Measurements from ENCODE around the gene TTC39C. TPM values are rescaled to one million over a fixed set of nuclear protein-coding genes. Genes with fewer than 3 reads are reported as not detected.

Gene TTC39C
- total RNA-seq, 2 donors from 2014 or later, result 44.0 to 46.2 TPM

- Mint-ChIP-seq H3K36me3 (peaks cover 0 to 11% of the 10 kb centered on the region in 2 donors), H3K27ac (no peak overlapping the region), H3K9me3 (peaks cover 0 to 6% of the 10 kb centered on the region in 2 donors)
- DNase-seq (ENCODE audit: low spot score in 2 of 2) (no peak), ATAC-seq (no peak)
Observed at GRCh38 chr18:23983112-23983511, 31.4 kb upstream of the TTC39C start.

GRCh38 chr18:23986600-23987359 is 27.8 kb upstream of the TTC39C start:
- H3K36me3 Mint-ChIP-seq, result peaks cover 0 to 10% of the 10 kb centered on the region in 2 donors
- DNase-seq (ENCODE audit: low spot score in 2 of 2) (no peak), ATAC-seq (peak; percentile 85 to 93)
- H3K27ac Mint-ChIP-seq, result peak overlapping the region in 1 of 2 donors; percentile 84
- H3K9me3 Mint-ChIP-seq, result peaks cover 0 to 6% of the 10 kb centered on the region in 2 donors

GRCh38 chr18:23990474-23991410 is 23.8 kb upstream of the TTC39C start:
- Mint-ChIP-seq H3K27ac (no peak overlapping the region), H3K9me3 (peaks cover 0 to 4% of the 10 kb centered on the region in 2 donors), H3K36me3 (peaks cover 0 to 8% of the 10 kb centered on the region in 2 donors)
- DNase-seq (ENCODE audit: low spot score in 2 of 2) (no peak), ATAC-seq (no peak)

- ATAC-seq (peak; percentile 98 to 100), DNase-seq (ENCODE audit: low spot score in 2 of 2) (no peak)
- peak overlapping the region; percentile 36 to 84 for H3K27ac Mint-ChIP-seq
- H3K9me3 Mint-ChIP-seq, result no peaks in the 10 kb centered on the region
- no peaks in the 10 kb centered on the region for H3K36me3 Mint-ChIP-seq
Observed at GRCh38 chr18:23992089-23992940, 22.2 kb upstream of the TTC39C start.

GRCh38 chr18:23992941-23993280 is 21.6 kb upstream of the TTC39C start:
- ATAC-seq (no peak), DNase-seq (ENCODE audit: low spot score in 2 of 2) (no peak)
- Mint-ChIP-seq H3K27ac (peak overlapping the region; percentile 36 to 84), H3K9me3 (no peaks in the 10 kb centered on the region), H3K36me3 (no peaks in the 10 kb centered on the region)

GRCh38 chr18:23994361-23994902 is 20.1 kb upstream of the TTC39C start:
- DNase-seq (ENCODE audit: low spot score in 2 of 2) (no peak), ATAC-seq (no peak)
- Mint-ChIP-seq H3K27ac (no peak overlapping the region), H3K9me3 (no peaks in the 10 kb centered on the region), H3K36me3 (no peaks in the 10 kb centered on the region)

- Mint-ChIP-seq H3K27ac (no peak overlapping the region), H3K9me3 (no peaks in the 10 kb centered on the region), H3K36me3 (no peaks in the 10 kb centered on the region)
- no peak for DNase-seq (ENCODE audit: low spot score in 2 of 2)
- no peak for ATAC-seq
Observed at GRCh38 chr18:23995180-23995579, 19.4 kb upstream of the TTC39C start.

- Mint-ChIP-seq H3K27ac (no peak overlapping the region), H3K9me3 (no peaks in the 10 kb centered on the region), H3K36me3 (no peaks in the 10 kb centered on the region)
- DNase-seq (ENCODE audit: low spot score in 2 of 2) (no peak), ATAC-seq (no peak)
Observed at GRCh38 chr18:23998018-23998417, 16.5 kb upstream of the TTC39C start.

GRCh38 chr18:23998820-23999219 is 15.7 kb upstream of the TTC39C start:
- DNase-seq (ENCODE audit: low spot score in 2 of 2), result no peak
- Mint-ChIP-seq H3K27ac (no peak overlapping the region), H3K9me3 (no peaks in the 10 kb centered on the region), H3K36me3 (no peaks in the 10 kb centered on the region)
- ATAC-seq, result no peak

GRCh38 chr18:24000613-24001490 is 13.7 kb upstream of the TTC39C start:
- Mint-ChIP-seq H3K36me3 (no peaks in the 10 kb centered on the region), H3K9me3 (no peaks in the 10 kb centered on the region), H3K27ac (no peak overlapping the region)
- DNase-seq (ENCODE audit: low spot score in 2 of 2) (no peak), ATAC-seq (peak in 1 of 2 donors; percentile 52)

- ATAC-seq (no peak), DNase-seq (ENCODE audit: low spot score in 2 of 2) (no peak)
- Mint-ChIP-seq H3K9me3 (no peaks in the 10 kb centered on the region), H3K27ac (no peak overlapping the region), H3K36me3 (no peaks in the 10 kb centered on the region)
Observed at GRCh38 chr18:24002479-24002878, 12.1 kb upstream of the TTC39C start.

GRCh38 chr18:24003288-24003687 is 11.3 kb upstream of the TTC39C start:
- no peaks in the 10 kb centered on the region for H3K9me3 Mint-ChIP-seq
- no peaks in the 10 kb centered on the region for H3K36me3 Mint-ChIP-seq
- no peak for ATAC-seq
- no peak overlapping the region for H3K27ac Mint-ChIP-seq
- DNase-seq (ENCODE audit: low spot score in 2 of 2), result no peak

- ATAC-seq (peak; percentile 20 to 37), DNase-seq (ENCODE audit: low spot score in 2 of 2) (no peak)
- Mint-ChIP-seq H3K27ac (no peak overlapping the region), H3K36me3 (no peaks in the 10 kb centered on the region), H3K9me3 (no peaks in the 10 kb centered on the region)
Observed at GRCh38 chr18:24003903-24004640, 10.5 kb upstream of the TTC39C start.

GRCh38 chr18:24006712-24007313 is 7.7 kb upstream of the TTC39C start:
- DNase-seq (ENCODE audit: low spot score in 2 of 2), result no peak
- peak in 1 of 2 donors; percentile 22 for ATAC-seq
- Mint-ChIP-seq H3K36me3 (no peaks in the 10 kb centered on the region), H3K9me3 (no peaks in the 10 kb centered on the region), H3K27ac (no peak overlapping the region)

- Mint-ChIP-seq H3K27ac (peak overlapping the region; percentile 25 to 41), H3K9me3 (no peaks in the 10 kb centered on the region), H3K36me3 (no peaks in the 10 kb centered on the region)
- no peak for DNase-seq (ENCODE audit: low spot score in 2 of 2)
- no peak for ATAC-seq
Observed at GRCh38 chr18:24009246-24009645, 5.3 kb upstream of the TTC39C start.
